ENCODE measurements around the gene PCSK5.
A peak's percentile ranks its signal among the peaks of the same experiment; 100 is the strongest.

Gene PCSK5

DNA sequence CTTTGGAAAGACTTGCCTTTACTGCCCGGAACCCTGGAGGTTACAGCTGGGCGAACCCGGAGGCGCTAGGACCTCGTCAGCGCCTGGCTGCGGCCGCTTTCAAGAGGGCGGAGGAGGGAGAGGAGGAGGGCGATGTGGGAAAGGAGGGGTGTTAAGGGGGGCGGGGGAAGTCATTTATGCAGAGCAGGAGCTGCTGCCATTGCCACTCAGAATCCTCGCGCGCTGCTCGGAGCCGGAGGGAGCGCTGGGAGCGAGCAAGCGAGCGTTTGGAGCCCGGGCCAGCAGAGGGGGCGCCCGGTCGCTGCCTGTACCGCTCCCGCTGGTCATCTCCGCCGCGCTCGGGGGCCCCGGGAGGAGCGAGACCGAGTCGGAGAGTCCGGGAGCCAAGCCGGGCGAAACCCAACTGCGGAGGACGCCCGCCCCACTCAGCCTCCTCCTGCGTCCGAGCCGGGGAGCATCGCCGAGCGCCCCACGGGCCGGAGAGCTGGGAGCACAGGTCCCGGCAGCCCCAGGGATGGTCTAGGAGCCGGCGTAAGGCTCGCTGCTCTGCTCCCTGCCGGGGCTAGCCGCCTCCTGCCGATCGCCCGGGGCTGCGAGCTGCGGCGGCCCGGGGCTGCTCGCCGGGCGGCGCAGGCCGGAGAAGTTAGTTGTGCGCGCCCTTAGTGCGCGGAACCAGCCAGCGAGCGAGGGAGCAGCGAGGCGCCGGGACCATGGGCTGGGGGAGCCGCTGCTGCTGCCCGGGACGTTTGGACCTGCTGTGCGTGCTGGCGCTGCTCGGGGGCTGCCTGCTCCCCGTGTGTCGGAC, at the start of gene PCSK5:
Gene PCSK5, plus strand, starts transcription at position 202 of the 805 bp plus-strand sequence. Its CDS starts 509 bp downstream, at position 711.
- TF ChIP-seq, protein P1, sequence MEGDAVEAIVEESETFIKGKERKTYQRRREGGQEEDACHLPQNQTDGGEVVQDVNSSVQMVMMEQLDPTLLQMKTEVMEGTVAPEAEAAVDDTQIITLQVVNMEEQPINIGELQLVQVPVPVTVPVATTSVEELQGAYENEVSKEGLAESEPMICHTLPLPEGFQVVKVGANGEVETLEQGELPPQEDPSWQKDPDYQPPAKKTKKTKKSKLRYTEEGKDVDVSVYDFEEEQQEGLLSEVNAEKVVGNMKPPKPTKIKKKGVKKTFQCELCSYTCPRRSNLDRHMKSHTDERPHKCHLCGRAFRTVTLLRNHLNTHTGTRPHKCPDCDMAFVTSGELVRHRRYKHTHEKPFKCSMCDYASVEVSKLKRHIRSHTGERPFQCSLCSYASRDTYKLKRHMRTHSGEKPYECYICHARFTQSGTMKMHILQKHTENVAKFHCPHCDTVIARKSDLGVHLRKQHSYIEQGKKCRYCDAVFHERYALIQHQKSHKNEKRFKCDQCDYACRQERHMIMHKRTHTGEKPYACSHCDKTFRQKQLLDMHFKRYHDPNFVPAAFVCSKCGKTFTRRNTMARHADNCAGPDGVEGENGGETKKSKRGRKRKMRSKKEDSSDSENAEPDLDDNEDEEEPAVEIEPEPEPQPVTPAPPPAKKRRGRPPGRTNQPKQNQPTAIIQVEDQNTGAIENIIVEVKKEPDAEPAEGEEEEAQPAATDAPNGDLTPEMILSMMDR (IDR thresholded peaks at IDR 0.05; ENCODE audit: insufficient read depth, low read depth, low read length, missing control alignments): no peak
- DNase-seq (ENCODE audit: low read depth): peak; percentile 53
- H3K4me3 ChIP-seq (ENCODE audit: low read depth, low read length): peak within 1 kb of the TSS; percentile 30

DNA sequence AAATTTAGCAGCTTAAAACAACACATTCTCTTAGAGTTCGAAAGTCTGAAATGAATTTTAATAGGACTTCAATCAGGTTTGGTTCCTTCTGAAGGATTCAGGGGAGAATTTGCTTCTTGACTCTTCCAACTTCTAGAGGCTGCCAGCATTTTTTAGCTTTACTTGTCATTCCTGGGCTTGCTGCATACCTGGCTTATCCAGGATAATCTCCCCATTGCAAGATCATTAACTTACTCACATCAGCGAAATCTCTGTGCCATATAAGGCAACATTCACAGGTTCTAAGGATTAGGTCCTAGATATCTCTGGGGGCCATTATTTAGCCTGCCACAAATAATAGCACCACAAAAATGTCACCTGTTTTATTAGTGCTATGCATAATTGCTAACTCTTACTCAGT, 46.2 kb upstream of the PCSK5 start:
- TF ChIP-seq, protein P1 (IDR thresholded peaks at IDR 0.05; ENCODE audit: insufficient read depth, low read depth, low read length, missing control alignments): no peak
- no peak overlapping the region for H3K4me3 ChIP-seq (ENCODE audit: low read depth, low read length)
- no peak for DNase-seq (ENCODE audit: low read depth)

DNA sequence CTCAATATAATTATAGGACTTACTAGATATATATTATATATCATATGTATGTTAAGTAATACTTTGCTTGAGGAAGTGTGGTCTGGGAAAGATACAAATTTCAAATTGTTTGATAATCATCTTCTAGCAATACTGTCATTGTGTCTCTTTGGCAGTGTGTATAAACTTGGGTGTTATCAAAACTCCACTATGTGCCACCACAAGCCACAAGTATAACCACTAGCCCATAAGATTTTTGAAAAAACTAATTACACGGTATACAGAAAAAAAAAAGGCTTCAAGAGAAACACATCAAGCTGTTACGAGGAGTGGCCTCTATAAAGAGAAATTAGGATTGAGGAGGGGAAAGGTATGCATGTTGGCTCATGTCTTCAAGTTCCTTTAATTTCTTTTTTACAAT, 44.7 kb upstream of the PCSK5 start:
- no peak for DNase-seq (ENCODE audit: low read depth)
- no peak overlapping the region for H3K4me3 ChIP-seq (ENCODE audit: low read depth, low read length)
- TF ChIP-seq, protein P1 (IDR thresholded peaks at IDR 0.05; ENCODE audit: insufficient read depth, low read depth, low read length, missing control alignments): no peak

DNA sequence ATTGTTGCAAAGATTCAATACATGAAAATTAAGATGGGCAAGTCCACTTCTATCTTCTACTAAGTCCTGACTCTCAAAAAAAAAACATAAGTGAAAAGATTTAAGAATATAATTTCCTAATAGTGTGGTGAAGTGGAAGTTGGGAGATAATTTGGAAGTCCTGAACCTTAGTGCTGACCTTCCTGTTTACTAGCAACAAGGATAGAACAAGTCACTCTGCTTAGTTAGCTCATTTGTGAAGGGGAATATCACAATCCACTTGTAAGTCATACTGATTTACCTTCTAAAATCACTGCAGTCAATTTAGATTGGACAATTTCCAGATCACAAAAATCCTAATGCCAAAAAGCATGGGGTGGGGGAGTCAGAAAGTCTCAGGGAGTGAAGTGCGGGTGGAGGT, 43.4 kb upstream of the PCSK5 start:
- no peak for DNase-seq (ENCODE audit: low read depth)
- TF ChIP-seq, protein P1 (IDR thresholded peaks at IDR 0.05; ENCODE audit: insufficient read depth, low read depth, low read length, missing control alignments): no peak

DNA sequence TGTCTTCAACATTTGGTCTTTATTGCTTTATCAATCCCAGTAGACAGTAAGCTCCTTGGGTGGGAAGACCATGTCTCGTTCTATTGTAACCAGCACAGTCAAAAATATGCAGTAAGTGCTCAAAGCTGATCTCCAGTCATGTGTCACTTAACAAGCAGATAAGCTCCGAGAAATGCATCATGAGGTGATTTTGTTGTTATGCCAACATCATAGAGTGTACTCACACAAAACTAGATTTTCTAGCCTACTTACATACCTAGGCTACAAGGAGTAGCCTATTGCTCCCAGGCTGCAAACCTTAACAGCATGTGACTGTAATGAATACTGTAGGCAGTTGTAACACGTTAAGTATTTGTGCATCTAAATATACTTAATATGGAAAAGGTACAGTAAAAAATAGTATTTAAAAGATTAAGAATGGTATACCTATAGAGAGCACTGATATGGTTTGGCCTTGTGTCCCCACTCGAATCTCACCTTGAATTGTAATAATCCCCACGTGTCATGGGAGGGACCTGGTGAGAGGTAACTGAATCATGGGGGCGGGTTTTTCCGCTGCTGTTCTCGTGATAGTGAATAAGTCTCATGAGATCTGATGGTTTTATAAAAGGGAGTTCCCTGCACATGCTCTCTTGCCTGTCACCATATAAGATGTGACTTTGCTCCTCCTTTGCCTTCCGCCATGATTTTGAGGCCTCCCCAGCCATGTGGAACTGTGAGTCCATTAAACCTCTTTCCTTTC, 39.8 kb upstream of the PCSK5 start:
- DNase-seq (ENCODE audit: low read depth): no peak
- H3K4me3 ChIP-seq (ENCODE audit: low read depth, low read length): no peak overlapping the region
- TF ChIP-seq, protein P1 (IDR thresholded peaks at IDR 0.05; ENCODE audit: insufficient read depth, low read depth, low read length, missing control alignments): no peak

More for the DNA sequence above, 43.4 kb upstream of the PCSK5 start:
- no peak overlapping the region for H3K4me3 ChIP-seq (ENCODE audit: low read depth, low read length)

DNA sequence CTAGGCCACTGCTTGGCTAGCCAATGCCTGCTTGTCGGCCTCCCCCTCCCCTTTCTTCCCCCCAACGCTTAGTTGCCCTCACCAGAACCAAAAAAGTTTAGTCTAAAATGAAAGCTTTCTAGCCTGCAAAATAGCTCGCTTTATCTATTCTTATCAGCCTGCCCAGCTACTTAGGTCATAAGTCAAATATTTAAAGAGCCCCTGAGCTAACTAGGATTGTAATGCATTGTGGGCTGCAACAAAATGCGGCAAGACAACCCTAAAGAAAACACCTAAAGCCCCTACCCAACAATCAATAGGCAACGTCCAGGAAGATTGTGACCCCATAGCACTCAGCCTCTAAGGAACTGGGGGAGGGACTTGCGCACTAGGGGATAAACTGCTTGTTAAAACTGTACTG, 38.6 kb upstream of the PCSK5 start:
- no peak overlapping the region for H3K4me3 ChIP-seq (ENCODE audit: low read depth, low read length)
- TF ChIP-seq, protein P1 (IDR thresholded peaks at IDR 0.05; ENCODE audit: insufficient read depth, low read depth, low read length, missing control alignments): no peak
- DNase-seq (ENCODE audit: low read depth): no peak

Measured in GM12865 (cell line).